Measurements from ENCODE around the gene UBE3C.

Gene UBE3C

DNA sequence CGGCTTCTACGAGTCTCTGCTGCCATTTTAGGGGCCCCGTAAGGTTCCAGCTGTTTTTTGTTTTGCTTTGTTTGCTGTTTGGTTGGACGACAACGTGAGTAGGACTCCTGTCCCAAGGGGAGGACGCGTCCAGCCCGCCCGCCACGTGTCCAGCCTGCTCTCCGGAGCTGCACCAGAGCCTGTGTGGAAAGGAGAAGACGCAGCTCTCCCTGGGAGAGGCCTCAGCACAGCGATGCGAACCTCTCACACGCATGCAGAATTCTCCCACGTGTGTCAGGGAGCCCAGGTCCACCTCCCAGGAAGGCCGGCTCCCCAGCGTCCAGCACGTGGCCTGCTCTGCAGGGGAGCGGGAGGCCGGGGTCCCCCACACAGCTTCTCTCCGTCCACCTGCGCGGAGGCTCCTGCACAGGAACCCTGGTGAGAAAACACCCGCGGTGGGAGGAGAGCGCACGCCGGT lies 161.7 kb downstream of the UBE3C start:
- TF ChIP-seq, protein P1, sequence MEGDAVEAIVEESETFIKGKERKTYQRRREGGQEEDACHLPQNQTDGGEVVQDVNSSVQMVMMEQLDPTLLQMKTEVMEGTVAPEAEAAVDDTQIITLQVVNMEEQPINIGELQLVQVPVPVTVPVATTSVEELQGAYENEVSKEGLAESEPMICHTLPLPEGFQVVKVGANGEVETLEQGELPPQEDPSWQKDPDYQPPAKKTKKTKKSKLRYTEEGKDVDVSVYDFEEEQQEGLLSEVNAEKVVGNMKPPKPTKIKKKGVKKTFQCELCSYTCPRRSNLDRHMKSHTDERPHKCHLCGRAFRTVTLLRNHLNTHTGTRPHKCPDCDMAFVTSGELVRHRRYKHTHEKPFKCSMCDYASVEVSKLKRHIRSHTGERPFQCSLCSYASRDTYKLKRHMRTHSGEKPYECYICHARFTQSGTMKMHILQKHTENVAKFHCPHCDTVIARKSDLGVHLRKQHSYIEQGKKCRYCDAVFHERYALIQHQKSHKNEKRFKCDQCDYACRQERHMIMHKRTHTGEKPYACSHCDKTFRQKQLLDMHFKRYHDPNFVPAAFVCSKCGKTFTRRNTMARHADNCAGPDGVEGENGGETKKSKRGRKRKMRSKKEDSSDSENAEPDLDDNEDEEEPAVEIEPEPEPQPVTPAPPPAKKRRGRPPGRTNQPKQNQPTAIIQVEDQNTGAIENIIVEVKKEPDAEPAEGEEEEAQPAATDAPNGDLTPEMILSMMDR (IDR thresholded peaks at IDR 0.05; ENCODE audit: insufficient read depth, low read length, missing control alignments), result no peak
- ChIA-PET CTCF (no interaction called here), POLR2A (no interaction called here)
- DNase-seq (ENCODE audit: low read depth, low spot score), result no peak
- no peak overlapping the region for H3K4me3 ChIP-seq (ENCODE audit: low read depth, low read length)

DNA sequence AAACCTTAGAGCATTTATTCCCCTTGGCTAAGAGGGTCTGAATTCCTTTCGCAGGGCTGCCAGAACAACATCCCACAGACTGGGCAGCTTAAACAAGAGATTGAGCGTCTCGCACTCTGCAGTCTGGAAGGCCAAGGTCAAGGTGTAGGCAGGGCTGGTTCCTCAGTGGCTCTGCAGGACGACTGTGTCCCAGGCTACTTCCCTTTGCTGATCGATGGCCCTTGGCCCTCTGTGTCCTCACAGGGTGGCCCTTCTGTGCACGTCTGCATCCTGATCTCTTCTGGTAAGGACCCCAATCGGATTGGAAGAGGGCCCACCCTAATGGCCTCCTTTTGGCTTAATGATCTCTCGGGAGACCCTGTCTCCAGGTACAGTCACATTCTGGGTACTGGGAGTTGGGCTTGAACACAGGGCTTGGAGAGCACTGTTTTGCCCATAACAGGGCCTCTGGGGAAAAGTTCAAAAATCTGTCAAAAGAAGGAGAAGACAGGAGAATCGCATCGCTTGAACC lies 162.9 kb downstream of the UBE3C start:
- POLR2A ChIA-PET, result no interaction called here
- H3K4me3 ChIP-seq (ENCODE audit: low read depth, low read length), result no peak overlapping the region
- TF ChIP-seq, protein P1 (IDR thresholded peaks at IDR 0.05; ENCODE audit: insufficient read depth, low read length, missing control alignments), result no peak
- no peak for DNase-seq (ENCODE audit: low read depth, low spot score)
- CTCF ChIA-PET, result interaction anchor here (4.4 kb wide), 1 partner anchor 27 kb away, joined by 20 read pairs; no protein-coding TSS in a partner anchor

DNA sequence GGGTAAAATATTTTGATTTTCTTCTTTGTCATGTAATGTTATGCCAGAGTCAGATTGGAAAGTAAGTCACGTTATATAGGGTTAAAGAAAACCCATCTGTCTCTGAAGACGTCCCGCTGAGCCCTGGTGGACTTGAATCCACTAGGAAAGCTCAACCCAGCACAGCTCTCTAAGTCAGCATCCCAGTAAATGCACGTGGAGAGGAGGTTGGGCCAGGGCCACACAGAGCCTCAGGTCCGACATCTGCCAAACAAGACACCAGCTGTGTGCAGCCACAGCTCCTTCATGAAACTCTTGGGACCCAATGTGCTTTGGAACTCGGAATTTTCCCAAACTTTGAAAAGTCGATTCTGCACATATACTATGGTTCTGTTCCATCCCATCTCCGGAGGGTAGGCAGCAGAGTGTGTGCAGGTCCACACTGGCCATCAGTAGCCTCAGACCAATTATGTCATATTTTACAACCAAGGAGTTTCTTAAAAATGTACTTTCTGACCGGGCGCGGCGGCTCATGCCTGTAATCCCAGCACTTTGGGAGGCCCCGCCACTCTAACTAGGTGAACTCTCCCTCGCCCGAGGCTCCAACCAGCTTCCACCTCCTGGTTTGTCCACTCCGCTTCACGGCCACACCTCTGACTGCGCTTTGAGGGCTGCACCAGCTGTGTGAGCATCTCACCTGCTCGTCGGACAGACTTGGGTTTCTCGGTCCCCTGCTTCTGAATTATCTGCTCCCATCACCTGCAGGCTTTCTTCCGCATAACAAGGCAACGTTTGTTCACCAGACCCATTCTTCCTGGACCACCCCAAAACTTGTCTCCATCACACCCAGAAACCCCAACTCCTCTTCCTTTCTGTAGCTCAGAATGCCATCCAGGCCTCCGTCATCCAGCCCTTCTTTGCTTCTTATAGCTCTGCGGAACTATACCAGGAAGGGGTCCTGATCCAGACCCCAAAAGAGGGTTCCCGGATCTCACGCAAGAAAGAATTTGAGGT lies 168.4 kb downstream of the UBE3C start:
- no peak overlapping the region for H3K4me3 ChIP-seq (ENCODE audit: low read depth, low read length)
- TF ChIP-seq, protein P1 (IDR thresholded peaks at IDR 0.05; ENCODE audit: insufficient read depth, low read length, missing control alignments), result no peak
- CTCF ChIA-PET, result interaction anchor here (1.1 to 3.8 kb wide), 3 partner anchors 32 to 35 kb away, joined by 3 to 14 read pairs (median 9); no protein-coding TSS in a partner anchor
- POLR2A ChIA-PET, result no interaction called here
- no peak for DNase-seq (ENCODE audit: low read depth, low spot score)

DNA sequence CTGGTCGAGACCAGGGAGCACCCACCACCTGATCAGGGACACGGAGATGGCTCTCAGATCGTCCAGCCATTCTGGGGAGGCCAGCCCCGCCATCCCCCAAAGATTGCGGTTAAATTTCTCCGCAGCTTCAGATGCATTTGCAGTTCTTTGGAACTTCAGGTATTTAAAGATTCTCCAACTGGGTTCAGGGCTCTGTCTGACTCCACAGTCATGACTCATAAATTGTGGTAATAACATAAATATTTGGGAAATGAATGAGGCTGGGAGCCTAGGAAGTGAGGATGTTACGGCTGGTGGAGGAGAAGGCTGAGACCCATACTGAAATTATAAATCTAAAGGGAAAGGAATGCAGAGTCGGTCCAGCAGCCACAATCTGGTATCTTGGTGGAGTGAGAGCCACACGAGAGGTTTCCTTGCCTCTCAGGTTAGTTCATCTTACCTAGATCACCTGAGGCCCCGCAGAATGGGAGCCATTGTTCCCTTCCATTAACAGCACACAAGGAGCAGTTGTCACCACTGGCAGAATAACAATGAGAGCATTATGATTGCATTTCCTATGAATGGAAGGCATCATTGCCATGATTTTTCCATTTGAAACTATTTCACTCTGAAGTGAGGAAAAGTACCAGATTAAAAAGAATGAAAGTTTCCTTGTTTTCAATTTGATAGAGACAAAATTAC lies 171.4 kb downstream of the UBE3C start:
- DNase-seq (ENCODE audit: low read depth, low spot score), result peak; percentile 88
- TF ChIP-seq, protein P1 (IDR thresholded peaks at IDR 0.05; ENCODE audit: insufficient read depth, low read length, missing control alignments), result no peak
- no peak overlapping the region for H3K4me3 ChIP-seq (ENCODE audit: low read depth, low read length)
- ChIA-PET CTCF (interaction anchor here (1.2 kb wide), 1 partner anchor 29 kb away, joined by 5 read pairs; no protein-coding TSS in a partner anchor), POLR2A (no interaction called here)

DNA sequence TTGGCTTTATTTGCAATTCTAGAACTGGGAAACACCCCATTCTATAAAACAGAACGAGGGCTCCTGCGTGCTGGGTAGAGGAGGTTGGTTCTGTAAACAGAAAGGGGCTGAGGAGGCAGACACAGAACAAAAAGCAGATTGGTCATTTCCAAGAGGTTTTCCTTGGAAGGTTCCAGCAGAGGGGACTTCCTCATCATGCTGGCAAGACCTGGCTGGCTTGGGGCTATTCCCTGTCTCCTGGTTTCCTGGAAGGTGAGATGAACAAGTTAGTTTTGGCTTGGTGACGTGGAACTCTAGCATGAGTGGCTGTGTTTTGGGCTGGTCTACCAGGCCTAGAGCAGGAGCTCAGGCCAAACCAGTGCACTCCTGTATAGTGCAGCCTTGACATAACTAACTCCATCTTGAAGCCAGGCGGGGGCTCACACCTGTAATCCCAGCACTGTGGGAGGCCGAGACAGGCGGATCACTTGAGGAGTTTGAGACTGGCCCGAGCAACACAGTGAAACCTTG lies 172.0 kb downstream of the UBE3C start:
- no peak overlapping the region for H3K4me3 ChIP-seq (ENCODE audit: low read depth, low read length)
- TF ChIP-seq, protein P1 (IDR thresholded peaks at IDR 0.05; ENCODE audit: insufficient read depth, low read length, missing control alignments), result no peak
- CTCF ChIA-PET, result interaction anchor here (1.2 kb wide), 1 partner anchor 29 kb away, joined by 5 read pairs; no protein-coding TSS in a partner anchor
- POLR2A ChIA-PET, result no interaction called here
- no peak for DNase-seq (ENCODE audit: low read depth, low spot score)
